Iris pigment epithelial cell (primary cell): ENCODE data around the gene CCDC152.

Source experiments
- DNase-seq: peaks from one replicate; pipeline ENCODE4 v3.0.0-alpha.2; 2011; ENCODE audit warnings: low read depth

The CCDC152 gene

DNA sequence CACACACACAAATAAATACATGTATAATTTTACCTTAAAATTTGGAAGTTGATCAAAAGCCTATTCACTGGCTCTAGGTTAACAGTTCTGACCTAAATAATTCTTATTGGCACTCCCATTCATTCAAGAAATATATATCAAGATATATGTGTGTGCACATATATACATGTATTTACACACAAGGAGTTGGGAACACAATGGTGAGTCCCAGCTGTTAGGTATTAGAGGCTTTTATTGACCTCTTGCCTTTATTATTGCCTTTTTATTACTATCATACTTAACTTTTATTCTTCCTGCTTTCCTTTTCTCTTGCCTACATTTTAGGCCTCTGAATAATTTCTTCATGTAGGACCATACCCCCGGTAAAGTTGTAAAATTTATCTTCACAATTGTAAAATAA, 25.0 kb downstream of the CCDC152 start:
- no peak for DNase-seq

DNA sequence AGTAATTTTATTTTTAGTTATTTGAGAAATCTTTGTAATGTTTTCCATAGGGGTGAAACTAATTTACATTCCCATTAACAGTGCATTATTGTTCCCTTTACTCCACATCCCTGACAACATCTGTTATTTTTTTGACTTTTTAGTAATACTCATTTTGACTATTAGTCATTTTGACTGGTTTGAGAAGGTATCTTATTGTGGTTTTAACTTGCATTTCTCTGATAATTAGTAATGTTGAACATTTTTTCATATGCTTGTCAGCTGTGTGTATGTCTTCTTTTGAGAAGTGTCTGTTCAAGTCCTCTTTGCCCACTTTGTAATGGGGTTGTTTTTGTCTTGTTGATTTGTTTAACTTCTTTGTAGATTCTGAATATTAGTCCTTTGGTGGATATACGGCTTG, 27.5 kb downstream of the CCDC152 start:
- peak; percentile 13 for DNase-seq

DNA sequence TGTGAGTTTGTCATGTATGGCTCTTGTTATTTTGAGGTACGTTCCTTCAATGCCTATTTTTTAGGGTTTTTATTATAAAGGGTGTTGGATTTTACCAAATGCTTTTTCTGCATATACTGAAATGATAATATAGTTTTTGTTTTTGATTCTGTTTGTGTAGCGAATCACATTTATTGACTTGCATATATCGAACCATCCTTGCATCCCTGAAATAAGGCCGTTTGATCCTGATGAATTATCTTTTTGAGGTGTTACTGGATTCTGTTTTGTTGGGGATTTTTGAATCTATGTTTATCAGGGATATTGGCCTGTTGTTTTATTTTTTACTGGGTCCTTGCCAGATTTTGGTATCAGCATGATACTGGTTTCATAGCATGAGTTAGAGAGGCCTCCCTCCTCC, 29.1 kb downstream of the CCDC152 start:
- DNase-seq = no peak

DNA sequence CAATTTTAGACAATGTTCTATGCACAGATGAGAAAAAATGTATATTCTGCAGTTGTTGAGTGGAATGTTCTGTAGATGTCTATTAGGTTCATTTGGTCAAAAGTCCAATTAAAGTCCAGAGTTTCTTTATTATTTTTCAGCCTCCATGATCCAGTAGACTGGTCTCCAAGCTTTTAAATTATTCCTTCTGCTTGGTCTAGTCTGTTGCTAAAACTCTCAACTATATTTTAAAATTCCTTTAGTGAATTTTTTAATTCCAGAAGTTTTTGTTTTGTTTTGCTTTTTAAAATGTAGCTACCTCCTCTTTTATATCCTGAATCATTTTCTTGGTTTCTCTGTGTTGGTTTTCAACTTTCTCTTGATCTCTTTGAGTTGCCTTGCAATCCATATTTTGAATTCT, 30.5 kb downstream of the CCDC152 start:
- DNase-seq = no peak

DNA sequence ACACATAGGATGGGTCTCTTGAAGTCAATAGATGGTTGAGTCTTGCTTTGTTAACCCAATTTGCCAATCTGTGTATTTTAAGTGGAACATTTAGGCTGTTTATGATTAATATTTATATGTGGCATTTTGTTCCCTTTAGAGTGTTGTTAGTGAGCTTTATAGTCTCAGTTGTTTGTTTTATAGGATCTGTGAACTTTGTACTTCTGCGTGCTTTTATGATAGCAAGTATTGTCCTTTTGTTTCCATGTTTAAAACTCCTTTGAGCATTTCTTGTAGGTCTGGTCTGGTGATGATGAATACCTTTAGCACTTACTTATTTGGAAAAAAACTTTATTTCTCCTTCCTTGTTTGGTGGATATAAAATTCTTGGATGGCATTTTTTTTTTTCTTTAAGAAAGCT, 31.2 kb downstream of the CCDC152 start:
- DNase-seq = no peak

DNA sequence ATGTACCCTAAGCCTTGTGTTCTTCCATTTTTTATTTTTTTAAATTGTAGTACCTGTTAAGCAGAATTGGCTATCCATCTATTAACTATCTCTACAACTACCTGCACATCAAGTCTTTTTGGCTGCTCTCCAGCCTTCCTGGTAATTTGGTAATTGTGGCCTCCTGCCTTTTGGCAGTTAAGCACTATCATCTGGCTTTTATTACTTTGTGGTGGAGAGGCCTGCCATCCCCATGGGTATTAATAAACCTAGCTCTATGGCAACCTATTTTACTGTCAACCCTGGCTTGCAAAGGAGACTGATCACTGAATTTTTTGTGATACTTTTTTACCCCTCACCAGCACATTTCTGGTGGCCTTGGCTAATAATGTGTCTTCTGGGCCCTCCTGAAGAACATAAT, 34.5 kb downstream of the CCDC152 start:
- no peak for DNase-seq

DNA sequence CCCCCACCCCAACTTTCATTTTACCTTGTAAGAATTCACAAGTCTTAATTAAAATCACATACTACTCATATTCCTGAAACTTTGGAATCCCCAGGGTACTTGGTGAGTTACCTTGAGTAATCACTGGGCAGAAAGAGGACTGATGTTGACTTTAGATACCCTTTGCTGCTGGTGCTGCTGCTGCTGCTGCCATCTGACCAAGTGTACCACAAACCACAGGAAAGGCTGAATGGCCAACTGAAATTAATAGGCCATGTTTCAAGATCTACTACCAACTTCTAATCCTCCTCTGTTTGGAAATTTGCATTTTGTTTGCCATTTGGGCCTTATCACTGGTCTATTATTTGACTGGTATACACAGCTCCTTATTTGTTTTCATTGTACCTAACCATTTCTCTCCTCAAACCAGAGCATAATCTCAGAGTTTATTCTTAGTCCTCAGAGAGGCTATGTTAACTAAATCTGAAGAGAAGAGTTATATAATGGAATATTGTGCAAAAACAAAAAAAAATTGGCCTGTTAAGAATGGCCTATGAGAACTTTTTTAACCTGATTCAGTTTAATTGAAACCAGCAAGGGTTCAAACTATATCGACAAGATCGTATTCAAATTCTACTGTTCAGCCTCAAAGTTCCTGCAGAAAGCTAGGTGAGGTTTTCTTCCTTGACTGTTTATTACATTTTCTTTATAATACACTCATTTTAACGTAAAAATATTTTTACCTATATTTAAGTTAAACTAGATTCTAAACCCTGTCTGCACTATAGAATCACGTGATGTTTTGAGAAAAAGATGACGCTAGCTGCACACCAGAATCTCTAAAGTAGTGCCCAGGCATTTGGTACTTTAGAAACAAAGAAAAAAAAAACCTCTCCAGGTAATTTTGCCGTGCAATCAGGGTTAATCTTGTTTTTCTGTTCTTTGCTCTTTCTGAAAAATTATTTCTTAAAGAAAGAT, 41.9 kb downstream of the CCDC152 start:
- DNase-seq = no peak

DNA sequence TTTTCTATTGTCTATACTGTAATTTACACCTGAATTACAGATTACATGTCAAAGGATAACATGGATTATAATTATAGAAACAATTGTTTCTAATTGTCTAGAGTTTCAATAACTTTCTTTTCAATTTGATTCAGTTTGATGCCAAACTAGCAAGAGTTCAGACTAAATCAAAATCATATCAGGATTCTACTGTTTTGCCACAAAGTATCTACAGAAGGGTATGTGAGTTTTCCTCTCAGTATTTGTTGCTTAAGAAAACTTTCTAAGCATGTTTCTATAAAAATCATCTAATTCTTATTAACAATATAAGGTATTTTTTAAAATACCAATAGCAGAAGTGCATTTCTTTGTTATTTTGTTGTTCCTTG, 42.6 kb downstream of the CCDC152 start:
- DNase-seq = no peak

DNA sequence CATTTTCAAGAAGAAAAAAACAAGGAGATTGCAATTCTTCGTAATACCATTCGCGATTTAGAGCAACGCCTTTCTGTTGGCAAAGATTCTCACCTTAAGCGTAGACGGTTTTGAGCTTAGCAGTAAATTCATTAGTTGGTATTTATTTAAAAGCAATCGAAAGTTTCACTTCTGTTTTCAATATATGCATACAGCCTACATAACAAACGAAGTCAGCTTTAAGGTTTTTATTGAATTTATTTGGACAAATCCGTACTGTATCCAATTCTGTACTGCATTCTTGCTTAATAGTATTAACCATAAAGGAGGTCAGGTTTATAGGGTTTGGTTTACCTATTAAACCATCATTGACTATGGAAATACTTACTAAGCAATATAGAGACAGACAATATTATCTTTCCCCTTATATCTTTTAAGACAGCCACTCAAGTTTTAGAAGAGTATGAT, 43.1 kb downstream of the CCDC152 start:
- no peak for DNase-seq

DNA sequence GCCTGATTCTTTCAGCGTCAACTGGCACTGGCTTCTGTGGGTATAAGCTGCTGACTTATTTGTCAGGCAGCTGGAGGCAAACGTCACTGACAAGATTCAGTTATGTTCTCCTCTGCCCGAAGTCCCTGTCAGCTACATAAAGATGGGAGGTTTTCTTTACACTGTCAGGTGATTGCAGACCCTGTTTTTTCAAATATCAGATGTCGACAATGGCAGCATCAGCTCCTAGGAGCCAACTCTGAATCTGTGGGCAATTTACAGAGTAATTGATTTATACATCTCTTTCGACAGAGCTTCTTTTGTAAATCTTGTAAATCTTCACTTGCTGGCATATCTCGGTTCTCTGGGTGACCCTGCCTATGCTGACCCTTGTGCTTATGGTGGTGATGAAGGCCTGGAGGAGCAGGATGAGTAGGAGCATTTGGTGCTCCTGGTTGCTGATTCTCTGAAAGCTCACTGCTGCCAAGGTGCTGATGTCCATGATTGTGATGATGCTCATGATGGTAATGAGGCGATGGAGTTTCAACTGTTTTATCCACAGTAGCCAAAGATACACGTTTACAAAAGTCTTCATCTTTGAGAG, 44.2 kb downstream of the CCDC152 start:
- DNase-seq = no peak

DNA sequence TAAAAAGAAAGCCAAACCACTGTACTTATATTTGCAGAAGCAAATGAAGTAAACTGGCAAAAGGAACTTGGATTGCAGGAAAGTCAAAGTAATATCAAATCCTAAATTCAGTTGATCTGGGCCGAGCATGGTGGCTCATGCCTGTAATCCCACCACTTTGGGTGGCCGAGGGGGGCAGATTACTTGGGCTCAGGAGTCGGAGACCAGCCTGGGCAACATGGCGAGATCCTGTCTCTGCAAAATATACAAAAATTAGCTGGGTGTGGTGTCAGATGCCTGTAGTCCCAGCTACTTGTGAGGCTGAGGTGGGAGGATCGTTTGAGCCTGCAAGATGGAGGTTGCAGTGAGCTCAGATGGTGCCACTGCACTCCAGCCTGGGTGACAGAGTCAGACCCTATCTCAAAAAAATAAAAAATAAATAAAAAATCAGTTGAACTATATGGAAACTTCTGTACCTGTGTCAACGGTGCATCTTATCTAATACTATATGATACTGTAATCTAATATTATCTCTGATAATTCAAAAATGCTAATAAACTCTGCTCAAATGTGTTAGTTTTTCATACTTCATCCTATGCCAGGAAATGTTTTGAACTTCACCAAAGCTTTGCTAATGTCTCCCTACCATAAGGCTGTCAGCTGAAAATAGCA, 45.0 kb downstream of the CCDC152 start:
- DNase-seq = no peak

DNA sequence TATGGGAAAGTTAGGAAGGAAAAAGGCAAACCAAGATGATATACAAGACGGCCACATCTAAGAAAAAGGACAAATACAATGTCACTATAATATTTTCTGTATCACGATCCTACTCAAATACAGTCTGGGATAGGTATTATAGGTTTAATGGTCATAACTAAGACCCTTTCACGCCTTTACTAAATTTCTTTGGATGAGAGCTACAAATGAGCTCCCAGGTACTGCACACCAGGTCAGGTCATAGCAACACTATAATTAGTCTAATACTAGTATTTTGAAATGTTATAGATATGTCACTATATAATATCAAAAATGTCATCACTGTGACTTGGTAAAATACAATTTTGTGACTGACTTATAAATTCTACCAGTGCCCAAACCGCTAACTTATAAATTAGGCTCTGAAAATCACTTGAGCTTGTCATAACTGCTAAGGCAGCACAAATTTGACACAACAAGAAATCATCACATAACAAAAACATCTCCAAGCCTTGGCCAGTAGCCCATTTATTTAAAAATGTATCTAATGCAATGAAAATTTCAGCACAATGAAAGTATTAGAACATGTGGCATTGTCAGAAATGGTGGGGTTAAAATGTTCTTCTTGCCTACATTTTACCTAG, 48.2 kb downstream of the CCDC152 start:
- DNase-seq = no peak

DNA sequence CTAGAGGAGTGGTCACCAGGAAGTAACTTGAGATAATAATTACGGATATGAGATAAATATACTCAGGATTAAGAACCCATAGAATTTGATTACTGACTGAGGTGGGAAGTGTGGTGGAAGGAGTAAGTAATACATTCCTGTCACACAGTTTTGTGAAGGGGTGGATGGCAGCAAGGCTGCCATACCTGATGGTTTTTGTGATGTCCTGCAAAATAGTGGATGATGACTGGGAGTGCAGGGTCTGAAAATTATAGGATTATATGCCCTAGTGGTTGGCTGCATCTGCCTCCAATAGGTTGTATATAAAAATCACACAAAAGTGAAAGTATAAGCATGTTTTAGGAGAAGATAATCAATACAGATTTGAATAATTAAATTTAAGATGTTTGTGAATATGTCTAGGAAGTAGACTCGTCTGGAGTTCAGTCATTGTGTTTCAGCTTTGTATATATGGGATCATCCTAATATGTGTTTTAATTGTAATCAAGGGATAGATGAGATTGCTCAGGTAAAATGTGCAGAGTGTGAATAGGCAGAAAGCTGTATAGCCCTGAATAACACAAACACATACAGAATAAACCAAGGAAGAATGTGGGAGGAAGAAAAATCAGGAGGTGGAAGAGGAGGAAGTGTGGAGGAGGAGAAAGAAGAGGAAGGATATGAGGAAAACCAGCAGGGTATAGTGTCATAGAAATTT, 49.5 kb downstream of the CCDC152 start:
- DNase-seq = no peak

DNA sequence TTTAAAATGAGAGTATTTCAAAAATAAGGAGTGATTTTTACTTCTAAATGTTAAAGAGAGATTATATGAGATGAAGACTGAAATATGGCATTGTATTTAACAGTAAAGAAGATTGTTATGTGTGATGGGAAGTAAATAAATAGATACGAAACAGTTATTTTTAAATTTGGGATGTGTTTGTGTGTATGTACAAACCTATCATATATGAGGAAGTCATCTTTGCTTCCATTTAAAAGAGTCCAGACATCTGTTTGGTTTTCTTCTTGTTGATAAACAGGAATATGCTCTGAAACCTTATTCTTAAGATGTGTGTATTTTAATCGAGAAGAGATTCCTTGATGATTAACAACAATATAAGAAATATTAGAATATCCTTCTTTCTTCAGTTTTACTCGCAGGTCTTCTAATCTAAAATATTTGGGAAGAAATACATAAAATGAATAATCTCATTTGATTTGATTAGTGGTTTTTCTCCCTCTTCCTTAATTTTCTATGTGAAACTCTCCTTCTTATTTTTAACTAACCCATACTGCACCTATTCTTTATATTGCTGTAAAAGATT, 50.2 kb downstream of the CCDC152 start:
- no peak for DNase-seq

DNA sequence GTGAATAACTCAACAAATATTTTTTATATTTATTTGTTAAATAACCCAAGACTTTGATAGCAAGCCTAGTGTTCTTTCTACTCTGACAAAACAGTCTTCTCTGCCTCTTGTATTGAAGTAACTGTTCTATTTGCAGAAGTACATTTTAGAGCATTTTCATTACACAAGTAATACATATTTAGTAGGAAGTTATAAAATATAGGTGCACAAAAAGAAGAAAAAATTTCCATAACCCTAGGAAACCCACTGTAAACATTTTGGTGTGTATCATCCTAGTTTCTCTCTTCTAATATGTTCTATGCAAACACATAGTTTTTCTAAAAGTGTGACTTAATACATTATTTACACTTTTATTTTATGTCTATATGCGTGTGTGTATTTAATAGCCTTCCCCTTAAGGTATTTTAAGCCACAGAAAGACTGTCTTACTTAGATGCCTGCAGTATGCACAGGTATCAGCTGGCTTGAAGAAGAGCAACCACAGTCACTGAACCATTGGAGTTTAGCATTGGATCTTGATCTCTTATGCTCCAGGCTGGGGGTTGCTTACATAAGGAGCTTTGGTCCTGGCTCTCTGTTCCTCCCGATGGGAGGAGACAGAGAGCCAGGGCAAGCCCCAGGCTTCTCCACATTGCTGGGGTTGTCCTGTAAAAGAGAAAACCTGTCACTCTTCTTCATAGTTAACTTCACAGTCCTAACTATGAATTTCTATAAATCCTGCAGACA, 51.3 kb downstream of the CCDC152 start:
- no peak for DNase-seq

DNA sequence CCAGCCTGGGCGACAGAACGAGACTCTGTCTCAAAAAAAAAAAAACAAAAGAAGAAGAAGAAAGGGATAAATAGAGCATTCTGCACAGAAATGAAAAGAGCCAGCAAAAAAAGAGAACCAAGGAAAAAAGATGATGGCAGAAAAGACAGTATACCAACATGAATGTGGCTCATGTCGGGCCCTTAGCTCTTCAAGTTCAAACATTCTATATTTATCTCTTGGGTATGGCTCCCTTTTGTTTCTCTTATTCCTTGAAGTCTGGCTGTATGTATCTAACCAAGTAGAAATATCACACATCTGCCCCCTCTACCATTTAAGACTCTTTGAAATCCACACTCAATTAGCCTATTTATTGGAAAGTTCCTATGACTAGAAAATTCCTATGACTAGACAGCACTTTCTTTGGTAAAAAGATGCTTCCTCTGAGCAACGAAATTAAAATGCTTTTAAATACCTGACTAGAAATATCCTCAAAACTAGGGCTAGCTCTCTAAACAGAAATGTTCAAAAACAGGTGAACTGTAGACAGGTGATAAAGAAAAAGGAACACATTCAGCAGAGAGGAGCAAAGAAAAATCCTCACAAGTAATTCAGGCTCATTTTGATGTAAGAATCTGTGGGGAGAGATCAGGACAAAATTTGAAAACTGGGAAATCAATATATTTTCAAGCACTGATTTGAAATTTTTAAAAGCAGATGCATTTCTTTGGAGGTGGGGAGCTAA, 52.4 kb downstream of the CCDC152 start:
- no peak for DNase-seq

DNA sequence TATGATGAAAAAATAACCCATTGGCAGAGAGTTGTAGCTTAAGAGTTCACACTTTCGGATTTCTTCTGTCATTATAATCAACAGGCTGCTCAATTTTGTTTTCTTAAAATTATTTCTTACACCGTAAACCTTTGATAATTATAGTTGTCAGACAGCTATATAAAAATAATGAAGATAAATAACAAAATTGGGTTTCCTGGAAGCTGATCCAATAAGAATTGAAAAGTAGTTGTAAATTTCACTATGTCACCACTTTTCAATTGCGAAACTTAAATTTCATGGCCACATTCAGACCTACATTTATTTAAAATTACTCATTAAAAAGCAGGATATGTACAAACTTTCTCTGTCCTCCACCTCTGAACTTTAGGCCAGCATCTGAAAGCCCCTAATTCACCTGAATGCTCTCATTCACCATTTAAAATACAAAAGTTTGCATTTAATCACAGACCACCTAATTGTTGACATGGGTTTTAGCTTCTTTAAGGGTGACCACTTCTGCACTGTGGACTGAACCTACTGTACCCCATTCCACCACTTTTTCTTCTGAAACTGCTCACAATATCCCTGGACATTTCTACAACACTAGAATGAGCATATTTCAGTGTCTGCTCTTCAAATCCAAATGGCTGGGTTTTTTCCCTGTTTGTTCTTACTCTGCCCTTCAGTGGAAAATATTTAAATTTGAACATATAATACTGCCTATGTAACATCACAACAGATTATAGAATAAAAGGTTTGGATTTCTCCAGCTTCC, 54.4 kb downstream of the CCDC152 start:
- DNase-seq = peak; percentile 9

DNA sequence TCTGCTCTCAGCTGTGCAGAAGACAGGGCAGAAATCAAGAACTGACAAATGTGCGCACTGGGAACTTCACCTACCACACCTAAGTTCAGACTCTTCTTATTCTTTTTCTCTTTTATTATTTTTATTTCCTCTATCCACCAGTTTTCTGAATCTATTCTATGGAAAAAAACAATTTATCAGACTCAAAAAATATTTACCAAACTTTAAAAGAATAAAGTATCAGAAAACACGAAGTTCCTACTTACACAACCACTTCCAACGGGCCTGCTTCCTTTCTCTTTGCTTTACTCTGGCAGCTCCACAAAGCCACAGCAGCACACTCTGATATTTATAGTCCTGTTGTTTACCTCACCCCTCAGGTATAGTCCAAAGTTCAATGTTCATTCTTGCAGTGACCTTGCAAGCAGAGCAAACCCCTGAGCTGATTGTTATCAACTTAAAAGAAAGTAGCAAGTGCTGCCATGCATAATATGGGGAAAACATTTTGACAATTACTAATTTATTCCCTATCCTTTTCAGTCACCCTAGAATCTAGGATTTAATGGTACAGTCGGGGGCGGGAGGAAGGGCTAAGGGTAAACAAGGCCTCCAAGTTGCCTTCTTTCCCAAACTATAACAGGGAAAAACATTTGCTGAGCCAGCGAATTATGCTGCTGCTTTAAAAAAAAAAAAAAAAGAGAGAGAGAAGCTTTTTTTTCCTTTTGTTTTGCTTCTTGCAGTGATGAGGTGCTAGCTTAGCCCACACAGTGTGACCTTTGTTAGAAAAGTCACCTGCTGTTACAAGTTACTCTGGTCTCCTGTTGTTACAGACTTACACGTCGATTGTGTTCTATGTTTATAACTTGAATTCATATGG, 55.2 kb downstream of the CCDC152 start, which contains the start of gene SELENOP:
TSS of gene SELENOP (minus strand) at position 302 of the 856 bp plus-strand sequence. CDS start 3,539 bp downstream, outside the sequence.
- DNase-seq = peak; percentile 17
